Vagina (tissue), 2 donors: ENCODE measurements around the gene PAPPA. TPM values are rescaled to one million over a fixed set of nuclear protein-coding genes. Genes with fewer than 3 reads are reported as not detected.

Source experiments
- DNase-seq, 2 donors: peaks; one replicate each; pipeline ENCODE4 v3.0.0-alpha.2; 2017; ENCODE audit errors: extremely low spot score in 2 of 2
- H3K27ac ChIP-seq: fragments of 200-600 bp; sonication (generic); one replicate; pipeline ENCODE4 v1.5.1; 2019
- H3K27me3 ChIP-seq: fragments of 200-600 bp; sonication (generic); one replicate; pipeline ENCODE4 v1.5.1; 2019
- H3K36me3 ChIP-seq, 2 donors: fragments of 200-600 bp; sonication (generic); one replicate each; pipeline ENCODE4 v1.5.1; 2017 to 2019
- H3K4me1 ChIP-seq: fragments of 200-600 bp; sonication (generic); one replicate; pipeline ENCODE4 v1.5.1; 2019
- H3K4me3 ChIP-seq, 2 donors: fragments of 200-600 bp; sonication (generic); 1 replicate in 1 of 2; 2 replicates in 1 of 2; pipeline ENCODE4 v1.5.1; 2016 to 2019
- H3K9me3 ChIP-seq: fragments of 200-600 bp; sonication (generic); one replicate; pipeline ENCODE4 v1.5.1; 2019
- POLR2A ChIP-seq, 2 donors: fragments of 450-650 bp; IDR thresholded peaks; one replicate each; pipeline ENCODE4 v1.6.1; 2017; ENCODE audit warnings: antibody characterized with exemption in 2 of 2, mild to moderate bottlenecking in 2 of 2, moderate library complexity in 2 of 2
- POLR2AphosphoS5 ChIP-seq, 2 donors: sonication (generic); formaldehyde crosslinking; IDR thresholded peaks; one replicate each; pipeline ENCODE4 v1.9.0; 2017; ENCODE audit warnings: antibody characterized with exemption in 2 of 2, mild to moderate bottlenecking in 2 of 2, low read depth in 1 of 2; ENCODE audit not compliant: insufficient read depth in 1 of 2
- intact Hi-C: fragments of 100-400 bp; cut with DNase I; formaldehyde crosslinking; loops from one replicate; pipeline ENCODE4 v1.15.1; 2023
- total RNA-seq: library from RNA; depleted of rRNA; stranded (reverse); fragments of >200 nt; gene quantifications from one replicate; pipeline ENCODE4 v1.2.3, GENCODE V29; 2016
- TF ChIP-seq, protein P1 (sequence below), 3 experiments: fragments of 450-650 bp in 2 of 3; fragments of 200-600 bp in 1 of 3; sonication (generic) in 1 of 3; IDR thresholded peaks; one replicate each; pipeline ENCODE4 v1.5.1; 2017 to 2019; ENCODE audit warnings: antibody characterized with exemption in 3 of 3, mild to moderate bottlenecking in 2 of 3, moderate library complexity in 2 of 3

The PAPPA gene
- total RNA-seq, 1 donor from 2014 or later: 4.4 TPM

DNA sequence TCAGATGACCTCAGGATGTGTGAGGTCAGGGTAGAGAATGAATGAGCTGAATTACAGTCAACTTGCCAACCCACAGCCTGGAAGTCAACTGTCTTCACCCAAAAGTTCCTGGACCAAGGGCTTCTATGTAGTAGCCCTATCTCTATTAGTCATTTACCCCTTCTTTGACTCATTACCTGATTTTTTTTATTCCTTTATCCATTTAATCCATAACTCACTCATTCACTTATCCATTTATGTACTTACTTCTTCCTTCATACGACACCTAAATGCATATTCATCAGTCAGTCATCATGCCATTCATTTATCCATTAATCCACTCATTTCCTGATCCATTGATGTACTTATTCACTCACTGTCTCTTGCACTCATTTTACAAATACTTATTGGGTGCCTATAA lies 212.7 kb downstream of the PAPPA start:
- peaks cover 10% of the 10 kb centered on the region for H3K4me1 ChIP-seq
- no peak overlapping the region for H3K27ac ChIP-seq
- intact Hi-C loops: no loop called here

DNA sequence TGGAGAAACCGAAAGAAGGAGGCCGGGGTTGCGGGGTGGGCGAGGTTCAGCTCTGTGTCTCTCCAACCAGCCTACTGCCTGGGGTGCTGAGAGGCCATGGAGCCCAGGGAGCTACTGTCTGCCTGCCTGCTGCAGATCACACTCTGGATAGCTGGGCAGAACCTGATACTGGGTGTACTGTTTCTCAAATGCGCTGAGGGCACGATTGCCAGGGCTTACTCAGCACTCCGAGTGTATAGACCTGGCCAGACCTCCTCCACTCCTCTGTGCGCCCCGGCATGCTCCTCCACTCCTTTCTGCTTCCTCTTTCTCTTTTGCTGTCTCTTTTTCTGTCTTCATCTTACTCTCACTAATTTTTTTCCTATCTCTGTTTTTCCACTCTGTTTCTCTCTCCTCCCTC lies 215.1 kb downstream of the PAPPA start:
- intact Hi-C loops: no loop called here
- H3K9me3 ChIP-seq: no peaks in the 10 kb centered on the region

More for the DNA sequence above, 212.7 kb downstream of the PAPPA start:
- DNase-seq: no peak
- Histone ChIP-seq H3K4me3 (no peak overlapping the region), H3K9me3 (no peaks in the 10 kb centered on the region), H3K36me3 (no peaks in the 10 kb centered on the region), H3K27me3 (no peaks in the 10 kb centered on the region)
- TF ChIP-seq, protein P1, sequence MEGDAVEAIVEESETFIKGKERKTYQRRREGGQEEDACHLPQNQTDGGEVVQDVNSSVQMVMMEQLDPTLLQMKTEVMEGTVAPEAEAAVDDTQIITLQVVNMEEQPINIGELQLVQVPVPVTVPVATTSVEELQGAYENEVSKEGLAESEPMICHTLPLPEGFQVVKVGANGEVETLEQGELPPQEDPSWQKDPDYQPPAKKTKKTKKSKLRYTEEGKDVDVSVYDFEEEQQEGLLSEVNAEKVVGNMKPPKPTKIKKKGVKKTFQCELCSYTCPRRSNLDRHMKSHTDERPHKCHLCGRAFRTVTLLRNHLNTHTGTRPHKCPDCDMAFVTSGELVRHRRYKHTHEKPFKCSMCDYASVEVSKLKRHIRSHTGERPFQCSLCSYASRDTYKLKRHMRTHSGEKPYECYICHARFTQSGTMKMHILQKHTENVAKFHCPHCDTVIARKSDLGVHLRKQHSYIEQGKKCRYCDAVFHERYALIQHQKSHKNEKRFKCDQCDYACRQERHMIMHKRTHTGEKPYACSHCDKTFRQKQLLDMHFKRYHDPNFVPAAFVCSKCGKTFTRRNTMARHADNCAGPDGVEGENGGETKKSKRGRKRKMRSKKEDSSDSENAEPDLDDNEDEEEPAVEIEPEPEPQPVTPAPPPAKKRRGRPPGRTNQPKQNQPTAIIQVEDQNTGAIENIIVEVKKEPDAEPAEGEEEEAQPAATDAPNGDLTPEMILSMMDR (IDR thresholded peaks at IDR 0.05): no peak
- TF ChIP-seq POLR2A (IDR thresholded peaks at IDR 0.05) (no peak), POLR2AphosphoS5 (IDR thresholded peaks at IDR 0.05; ENCODE audit: insufficient read depth in 1 of 2, low read depth in 1 of 2) (no peak)

DNA sequence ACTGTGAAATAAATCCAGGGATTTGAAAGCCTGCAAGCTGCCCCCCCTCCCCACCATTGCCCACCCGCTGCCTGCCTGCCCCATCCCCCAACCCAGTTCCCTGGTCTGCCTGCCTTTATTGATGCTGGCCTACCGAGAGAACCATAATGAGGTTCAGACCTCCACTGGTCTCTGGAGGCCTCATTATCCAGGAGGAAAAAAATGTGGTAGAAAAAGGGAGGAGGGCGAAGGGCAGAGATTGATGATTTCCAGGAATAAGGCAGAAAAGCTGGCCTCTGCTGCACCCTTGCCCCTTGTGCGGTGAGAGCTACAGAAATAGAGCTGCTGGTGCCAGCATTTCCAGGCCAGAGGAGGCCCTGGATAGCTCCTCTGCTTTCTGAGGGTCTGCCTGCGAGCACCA lies 216.1 kb downstream of the PAPPA start:
- Histone ChIP-seq H3K27ac (no peak overlapping the region), H3K4me3 (no peak overlapping the region), H3K4me1 (peaks cover 5% of the 10 kb centered on the region), H3K27me3 (no peaks in the 10 kb centered on the region), H3K36me3 (no peaks in the 10 kb centered on the region), H3K9me3 (no peaks in the 10 kb centered on the region)
- no peak for DNase-seq
- TF ChIP-seq, protein P1 (IDR thresholded peaks at IDR 0.05): no peak
- TF ChIP-seq POLR2A (IDR thresholded peaks at IDR 0.05) (no peak), POLR2AphosphoS5 (IDR thresholded peaks at IDR 0.05; ENCODE audit: insufficient read depth in 1 of 2, low read depth in 1 of 2) (no peak)
- intact Hi-C loops: no loop called here

More for the DNA sequence above, 215.1 kb downstream of the PAPPA start:
- Histone ChIP-seq H3K36me3 (no peaks in the 10 kb centered on the region), H3K4me1 (peaks cover 10% of the 10 kb centered on the region), H3K27ac (no peak overlapping the region), H3K4me3 (no peak overlapping the region), H3K27me3 (no peaks in the 10 kb centered on the region)
- TF ChIP-seq POLR2AphosphoS5 (IDR thresholded peaks at IDR 0.05; ENCODE audit: insufficient read depth in 1 of 2, low read depth in 1 of 2) (no peak), POLR2A (IDR thresholded peaks at IDR 0.05) (no peak)
- TF ChIP-seq, protein P1 (IDR thresholded peaks at IDR 0.05): no peak
- no peak for DNase-seq

DNA sequence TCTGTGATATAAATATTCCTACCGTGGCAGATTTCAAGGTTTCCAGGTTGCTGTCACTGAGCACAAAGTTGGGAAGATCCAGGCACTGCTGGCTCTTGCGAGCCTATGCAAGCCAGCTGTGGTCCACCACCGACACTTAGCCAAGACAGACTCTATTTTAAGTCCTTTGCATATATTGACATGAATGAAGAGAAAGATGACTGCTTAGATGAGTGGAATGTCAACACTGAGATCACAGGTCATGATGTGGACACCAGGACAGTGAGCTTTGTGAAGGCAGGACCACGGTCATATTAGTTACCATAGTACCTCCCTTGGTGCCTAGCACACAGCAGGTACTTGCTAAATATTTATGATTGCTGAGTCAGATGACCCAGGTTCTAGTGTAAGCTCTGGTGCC lies 217.0 kb downstream of the PAPPA start:
- TF ChIP-seq POLR2AphosphoS5 (IDR thresholded peaks at IDR 0.05; ENCODE audit: insufficient read depth in 1 of 2, low read depth in 1 of 2) (no peak), POLR2A (IDR thresholded peaks at IDR 0.05) (no peak)
- TF ChIP-seq, protein P1 (IDR thresholded peaks at IDR 0.05): no peak

DNA sequence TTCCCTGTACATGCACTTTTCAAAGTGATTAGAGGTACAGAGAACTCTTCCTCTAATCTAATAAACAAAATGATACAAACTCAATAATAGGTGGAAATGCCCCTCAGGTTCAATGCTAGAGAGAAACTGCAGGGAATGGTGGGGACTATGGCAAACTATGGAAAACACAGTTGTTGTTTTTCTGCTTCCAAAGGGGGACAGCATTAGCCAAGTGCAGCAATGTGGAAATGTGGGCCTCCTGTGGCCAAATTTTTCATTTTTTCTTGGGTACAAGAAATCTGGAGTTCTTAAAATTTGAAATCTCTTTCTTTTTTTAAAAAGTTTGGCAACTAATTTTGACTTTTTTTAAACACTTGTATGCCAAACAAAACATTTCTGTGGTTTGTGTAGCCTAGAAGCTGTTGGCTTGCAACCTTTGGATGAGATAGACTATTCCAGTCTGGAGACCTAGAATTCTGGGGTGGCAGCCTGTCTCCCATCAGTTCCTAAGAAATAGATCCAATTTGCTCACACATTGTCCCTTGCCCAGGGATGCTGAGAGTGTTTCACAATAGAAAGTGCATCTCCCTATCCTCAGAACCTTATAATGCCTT lies 218.6 kb downstream of the PAPPA start:
- no peak for TF ChIP-seq POLR2AphosphoS5 (IDR thresholded peaks at IDR 0.05; ENCODE audit: insufficient read depth in 1 of 2, low read depth in 1 of 2)
- TF ChIP-seq, protein P1 (IDR thresholded peaks at IDR 0.05): no peak
- H3K4me3 ChIP-seq: no peak overlapping the region
- no peaks in the 10 kb centered on the region for H3K4me1 ChIP-seq
- DNase-seq: no peak
- H3K36me3 ChIP-seq: no peaks in the 10 kb centered on the region
- H3K9me3 ChIP-seq: no peaks in the 10 kb centered on the region
- intact Hi-C loops: no loop called here
- H3K27me3 ChIP-seq: no peaks in the 10 kb centered on the region
- no peak overlapping the region for H3K27ac ChIP-seq

More for the DNA sequence above, 217.0 kb downstream of the PAPPA start:
- H3K27ac ChIP-seq: no peak overlapping the region
- H3K4me3 ChIP-seq: no peak overlapping the region
- no peaks in the 10 kb centered on the region for H3K27me3 ChIP-seq
- intact Hi-C loops: no loop called here
- no peaks in the 10 kb centered on the region for H3K36me3 ChIP-seq
- H3K4me1 ChIP-seq: no peaks in the 10 kb centered on the region
- DNase-seq: no peak
- H3K9me3 ChIP-seq: no peaks in the 10 kb centered on the region
